HG03439 (cell line): ENCODE data around the gene SIAH3.
"Not testable (repeated sequence)": the region's sequence is repeated elsewhere in the genome, so short reads cannot be mapped to it uniquely, and the experiment has no call there.

ENCODE experiments used
- ATAC-seq: cut with Tn5 transposase; IDR thresholded peaks from one replicate; pipeline ENCODE4 v1.9.1; 2021; ENCODE audit warnings: mild to moderate bottlenecking, moderate library complexity; ENCODE audit not compliant: unreplicated experiment

SIAH3 gene, protein sequence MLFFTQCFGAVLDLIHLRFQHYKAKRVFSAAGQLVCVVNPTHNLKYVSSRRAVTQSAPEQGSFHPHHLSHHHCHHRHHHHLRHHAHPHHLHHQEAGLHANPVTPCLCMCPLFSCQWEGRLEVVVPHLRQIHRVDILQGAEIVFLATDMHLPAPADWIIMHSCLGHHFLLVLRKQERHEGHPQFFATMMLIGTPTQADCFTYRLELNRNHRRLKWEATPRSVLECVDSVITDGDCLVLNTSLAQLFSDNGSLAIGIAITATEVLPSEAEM

DNA sequence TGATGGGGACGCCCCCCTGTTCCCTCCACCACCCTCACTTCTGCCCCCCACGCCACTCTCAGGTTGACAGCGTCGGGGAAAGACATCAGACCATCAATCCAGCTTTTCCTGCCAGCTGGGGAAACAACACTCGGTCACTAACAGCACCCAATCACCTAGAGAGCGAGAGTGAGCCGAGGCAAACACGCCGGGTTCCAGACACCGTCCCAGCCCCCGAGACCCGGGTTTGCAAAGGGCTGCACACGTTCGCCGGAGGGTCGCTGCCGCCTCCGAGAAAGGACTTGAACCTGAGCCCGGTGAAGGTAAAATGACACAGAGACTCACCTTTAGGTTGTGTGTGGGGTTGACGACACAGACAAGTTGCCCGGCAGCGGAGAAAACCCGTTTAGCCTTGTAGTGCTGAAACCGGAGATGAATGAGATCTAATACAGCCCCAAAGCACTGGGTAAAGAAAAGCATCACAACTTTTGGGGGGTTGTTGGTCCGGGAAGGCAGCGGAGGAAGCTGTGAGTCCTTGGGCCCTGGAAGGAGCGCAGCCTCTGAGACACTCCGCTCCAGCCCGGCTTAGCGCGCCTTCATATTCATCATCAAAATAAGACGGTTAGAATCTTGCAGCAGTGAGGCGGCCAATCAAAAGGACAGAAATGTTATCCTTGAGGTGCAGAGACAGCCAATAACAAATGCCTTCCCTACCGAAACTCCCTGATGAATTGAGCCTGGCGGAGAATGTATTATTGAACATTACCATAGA, at the start of gene SIAH3:
Gene SIAH3, minus strand, starts transcription at position 583 of the 751 bp plus-strand sequence. Its CDS starts 124 bp downstream, at position 459.
- no peak for ATAC-seq

DNA sequence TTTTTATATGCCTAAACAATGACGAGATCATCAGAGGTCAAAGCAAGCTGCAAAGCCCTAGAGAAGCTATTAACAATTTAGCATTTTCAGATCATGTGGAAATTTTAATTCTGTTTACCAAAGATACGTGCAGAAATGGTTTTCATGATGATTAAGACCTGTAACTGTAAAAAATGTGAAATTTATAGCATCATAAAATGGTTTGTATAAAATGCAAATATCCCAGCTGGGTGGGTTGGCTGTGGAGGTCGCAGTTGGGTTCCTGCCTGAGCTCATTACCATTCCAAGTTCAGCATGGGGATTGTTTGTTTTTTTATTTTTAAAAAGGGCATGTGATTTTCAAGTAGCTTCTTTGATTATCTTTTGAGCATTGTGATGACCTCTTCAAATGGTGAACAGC, 47.9 kb upstream of the SIAH3 start:
- ATAC-seq = no peak

DNA sequence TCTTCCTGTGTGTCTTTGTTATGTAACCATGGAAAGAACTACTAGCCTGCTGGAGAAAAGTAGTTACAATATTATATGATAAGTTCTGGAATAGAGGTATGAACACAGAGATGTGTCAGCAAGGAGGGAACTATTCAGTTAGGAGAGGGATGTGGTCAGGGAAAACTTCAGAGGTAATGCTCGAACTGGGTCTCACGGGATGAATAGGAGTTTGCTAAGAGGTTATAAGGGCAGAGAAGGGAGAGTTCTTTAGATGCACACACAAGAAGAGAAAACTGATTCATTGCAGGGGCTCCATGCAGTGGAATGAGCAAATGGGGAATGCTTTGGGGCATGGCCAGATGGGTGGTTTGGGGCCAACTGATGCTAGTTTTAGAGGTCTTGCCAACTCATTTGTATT, 46.0 kb upstream of the SIAH3 start:
- no peak for ATAC-seq

DNA sequence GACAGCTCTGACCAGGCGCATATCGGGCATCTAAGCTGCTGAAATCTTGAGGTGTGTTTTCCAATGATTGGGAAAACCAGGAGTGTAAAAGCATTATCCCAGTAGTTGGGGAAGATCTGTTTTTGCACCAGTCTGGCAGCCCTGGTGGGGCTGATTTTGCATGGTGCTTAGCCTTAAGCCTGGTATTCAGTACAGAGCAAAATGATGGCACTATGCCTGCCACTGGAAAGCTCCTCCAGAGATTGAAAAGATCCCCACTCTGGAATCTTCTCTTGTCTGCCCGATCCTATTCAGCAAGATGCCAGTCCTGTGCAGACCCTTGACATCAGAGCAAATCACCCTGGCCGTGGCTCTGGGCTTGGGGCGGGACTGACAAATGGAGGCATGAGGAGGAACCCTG, 44.7 kb upstream of the SIAH3 start:
- no peak for ATAC-seq

DNA sequence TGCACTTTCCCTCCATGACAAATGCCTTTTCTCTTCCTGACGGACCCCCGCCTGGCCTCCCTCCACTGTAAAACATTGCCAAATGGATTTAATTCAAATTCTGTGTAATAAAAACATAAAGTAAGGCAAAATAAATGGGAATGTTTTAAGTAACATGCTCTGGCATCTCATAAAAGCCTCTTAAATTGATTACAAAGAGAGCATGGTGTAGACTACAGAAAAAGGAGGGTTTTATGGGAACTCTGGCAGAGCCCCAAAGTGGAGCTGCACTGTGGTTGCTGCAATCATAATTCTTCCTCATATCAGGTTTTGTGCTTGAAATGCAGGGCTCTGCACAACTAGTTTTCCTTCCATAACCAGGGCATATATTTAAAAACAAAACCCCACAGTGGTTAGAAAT, 44.3 kb upstream of the SIAH3 start:
- no peak for ATAC-seq

DNA sequence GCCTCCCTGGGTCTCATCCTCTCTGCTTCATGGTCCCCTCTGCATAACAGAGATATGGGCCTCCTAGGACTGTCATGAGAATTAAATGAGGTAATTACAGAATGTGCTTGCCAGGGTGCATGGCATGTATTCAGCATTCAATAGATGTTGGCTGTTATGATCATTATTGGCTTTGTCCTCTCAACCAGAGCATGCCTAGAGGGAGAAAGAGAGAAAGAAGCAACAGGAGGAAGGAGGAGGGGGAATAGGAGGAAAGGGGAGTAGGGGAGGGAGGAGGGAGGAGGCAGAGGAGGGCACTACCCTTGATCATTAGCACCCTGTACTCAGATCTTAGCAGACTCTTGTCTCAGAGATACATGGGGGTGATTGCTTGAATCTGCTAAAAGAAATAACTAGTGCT, 41.0 kb upstream of the SIAH3 start:
- ATAC-seq = no peak

DNA sequence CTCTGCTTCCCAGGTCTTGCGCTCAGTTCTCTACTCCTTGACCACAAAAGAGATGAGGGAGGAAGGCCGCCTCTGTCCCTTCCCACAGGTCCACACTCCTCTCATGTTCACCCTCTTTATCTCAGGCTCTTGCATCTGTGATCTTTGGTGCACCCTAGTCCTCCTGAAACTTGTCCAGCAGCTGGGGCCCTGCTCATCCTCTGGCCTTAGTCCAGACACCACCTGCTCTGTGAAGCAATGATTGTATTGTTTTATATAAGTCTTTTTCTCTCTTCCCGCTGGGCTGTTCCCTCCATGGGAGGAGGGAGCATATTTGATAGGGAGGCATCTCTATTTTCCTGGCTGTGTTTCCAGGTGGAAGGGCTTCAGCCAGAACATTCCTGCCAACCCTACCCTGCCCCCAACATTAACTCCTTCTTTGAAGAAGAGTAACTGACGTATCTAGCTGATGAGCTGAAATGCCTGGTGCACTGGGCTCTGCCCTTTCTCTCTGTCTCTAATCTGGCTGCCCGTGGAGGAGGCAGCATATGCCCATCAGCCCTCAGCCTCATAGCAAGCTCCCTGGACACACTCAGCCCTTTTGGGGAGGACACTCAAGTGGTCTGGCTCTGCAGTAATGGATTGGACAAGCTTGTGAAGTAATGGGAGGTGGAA, 38.2 kb upstream of the SIAH3 start:
- ATAC-seq = no peak

DNA sequence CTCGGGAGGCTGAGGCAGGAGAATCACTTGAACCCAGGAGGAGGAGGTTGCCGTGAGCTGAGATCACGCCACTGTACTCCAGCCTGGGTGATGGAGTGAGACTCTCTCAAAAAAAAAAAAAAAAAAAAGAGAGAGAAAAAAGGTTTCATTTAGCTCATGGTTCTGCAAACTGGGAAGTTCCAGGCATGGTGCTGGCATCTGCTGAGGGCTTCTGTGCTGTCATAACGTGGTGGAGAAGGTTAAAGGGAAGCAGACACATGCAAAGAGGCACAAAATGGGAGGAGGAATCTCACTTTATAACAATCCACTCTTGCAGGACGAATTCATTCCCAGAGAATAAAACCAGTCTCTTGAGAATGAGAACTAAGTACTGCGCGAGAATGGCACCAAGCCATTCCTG, 34.9 kb upstream of the SIAH3 start:
- no peak for ATAC-seq

DNA sequence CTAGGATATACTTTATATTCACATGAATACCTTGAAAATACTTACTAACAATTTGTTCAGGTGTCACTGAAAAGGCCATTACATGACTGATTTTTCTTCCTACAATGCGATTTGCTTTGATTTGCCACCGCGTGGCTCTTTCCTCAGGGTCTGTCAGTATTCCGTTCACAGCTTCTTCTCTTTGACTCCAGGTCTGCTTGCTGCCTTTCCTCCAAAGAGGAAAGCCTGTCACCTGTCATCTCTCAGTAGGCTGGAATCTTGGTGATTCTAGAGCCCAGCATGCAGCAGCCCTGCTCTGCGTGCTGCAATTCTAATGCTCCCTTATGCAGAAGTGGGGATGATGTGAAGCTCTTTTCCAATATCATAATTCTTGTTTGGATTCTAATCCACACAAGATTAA, 33.6 kb upstream of the SIAH3 start:
- ATAC-seq = no peak

DNA sequence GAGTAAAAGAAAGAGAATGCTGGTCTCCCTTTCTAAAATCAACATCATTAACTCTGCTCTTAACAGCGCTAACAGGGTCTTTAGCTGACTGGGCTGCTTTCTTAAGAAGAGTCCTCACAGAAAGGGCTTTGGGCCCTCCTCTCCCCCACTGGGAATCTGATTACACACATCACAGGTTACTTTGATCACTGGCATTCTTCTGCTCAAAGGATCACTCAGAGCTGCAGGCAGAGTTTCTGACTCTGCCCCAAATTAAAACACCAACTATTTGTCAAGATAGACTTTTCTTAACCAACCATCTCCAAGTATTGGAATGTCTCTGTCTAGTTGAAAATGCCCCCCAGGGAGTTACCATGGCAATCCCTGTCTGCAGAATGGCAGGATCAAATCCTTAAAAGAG, 31.1 kb upstream of the SIAH3 start:
- no peak for ATAC-seq

DNA sequence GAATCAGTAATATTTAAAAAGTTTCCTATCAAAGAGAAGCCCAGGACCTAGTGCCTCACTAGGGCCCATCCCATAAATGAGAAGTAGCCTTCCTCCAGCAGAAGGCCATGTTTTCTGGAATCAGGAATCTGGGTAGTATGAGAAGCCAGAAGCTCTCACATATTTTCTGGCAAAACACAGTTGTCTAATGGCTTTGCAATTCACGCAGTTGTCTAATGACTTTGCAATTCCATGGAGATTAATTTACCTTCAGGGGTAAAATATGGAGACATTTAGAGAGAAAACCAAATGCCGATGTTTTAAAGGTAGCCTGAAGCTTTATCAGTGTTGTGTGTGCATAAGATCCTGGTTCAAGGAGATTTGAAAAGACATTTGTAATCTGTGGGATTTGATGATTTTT, 29.8 kb upstream of the SIAH3 start:
- ATAC-seq = no peak

DNA sequence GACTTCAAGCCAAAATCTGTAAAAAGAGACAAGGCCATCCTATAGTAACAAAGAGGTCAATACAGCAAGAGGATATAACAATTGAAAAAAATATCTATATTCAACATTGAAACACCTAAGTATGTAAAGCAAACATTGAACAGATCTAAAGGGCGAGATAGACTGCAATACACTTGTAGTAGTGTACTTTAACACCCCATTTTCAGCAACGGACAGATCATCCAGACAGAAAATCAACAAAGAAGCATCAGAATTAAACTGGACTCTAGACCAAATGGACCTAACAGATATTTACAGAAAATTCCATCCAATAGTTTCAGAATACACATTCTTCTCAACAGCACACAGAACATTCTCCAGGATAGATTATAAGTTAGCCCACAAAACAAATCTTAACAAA, 28.7 kb upstream of the SIAH3 start:
- no peak for ATAC-seq

DNA sequence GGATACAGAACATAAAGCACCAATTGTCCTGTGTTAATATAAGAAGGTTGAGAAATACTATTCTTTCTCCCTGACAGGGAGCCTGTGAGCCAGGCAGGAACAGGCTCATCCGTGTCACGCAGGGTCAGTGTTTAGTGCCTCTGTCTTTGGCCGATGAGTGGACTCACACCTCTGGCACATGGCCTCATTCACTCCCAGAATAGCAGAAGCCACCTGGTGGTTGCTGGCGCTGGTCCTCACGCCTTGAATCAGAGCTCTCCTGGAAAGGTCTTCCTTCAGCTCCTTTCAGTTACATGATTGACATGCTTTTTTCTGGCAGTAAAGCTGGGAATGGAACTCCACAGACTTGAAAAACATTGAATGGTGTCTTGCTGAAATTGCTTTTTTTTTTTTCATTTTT, 28.1 kb upstream of the SIAH3 start:
- ATAC-seq = no peak

DNA sequence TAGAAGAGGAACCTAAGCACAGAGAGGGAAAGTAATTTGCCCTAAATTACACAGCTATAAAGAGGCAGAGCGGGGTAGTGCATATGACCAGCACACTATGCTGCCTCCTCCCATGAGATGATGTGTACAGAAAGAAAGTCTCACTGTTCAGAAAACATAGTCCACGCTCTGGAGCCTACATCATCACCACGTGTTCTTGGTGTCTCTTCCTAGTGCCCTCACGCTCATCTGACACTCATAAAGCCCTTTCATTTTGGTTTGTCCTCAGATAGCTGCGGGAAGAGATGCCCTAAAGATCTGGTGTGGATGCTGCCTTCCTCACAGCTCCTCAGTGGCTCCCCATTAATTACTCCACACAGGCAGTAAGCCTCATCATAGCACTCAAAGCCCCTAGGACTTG, 27.4 kb upstream of the SIAH3 start:
- no peak for ATAC-seq

DNA sequence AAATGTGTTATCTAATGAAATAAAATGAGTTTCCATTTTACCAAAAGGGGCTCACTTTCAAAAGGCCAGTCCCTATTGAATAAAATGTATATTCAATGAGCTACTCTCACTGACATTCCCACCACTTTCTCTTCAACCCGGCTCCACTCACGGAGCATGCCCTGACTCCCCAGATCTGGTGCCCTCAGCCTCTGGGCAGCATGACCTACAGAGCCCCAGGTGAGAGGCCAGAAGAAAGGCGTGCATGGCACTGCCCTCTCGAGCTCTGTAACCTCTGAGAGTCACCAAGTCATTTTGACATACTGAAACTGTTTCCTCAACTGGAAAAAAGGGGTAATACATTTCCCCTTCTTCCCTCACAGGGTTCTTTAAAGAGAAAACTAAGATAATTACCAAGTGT, 25.2 kb upstream of the SIAH3 start:
- ATAC-seq = no peak

DNA sequence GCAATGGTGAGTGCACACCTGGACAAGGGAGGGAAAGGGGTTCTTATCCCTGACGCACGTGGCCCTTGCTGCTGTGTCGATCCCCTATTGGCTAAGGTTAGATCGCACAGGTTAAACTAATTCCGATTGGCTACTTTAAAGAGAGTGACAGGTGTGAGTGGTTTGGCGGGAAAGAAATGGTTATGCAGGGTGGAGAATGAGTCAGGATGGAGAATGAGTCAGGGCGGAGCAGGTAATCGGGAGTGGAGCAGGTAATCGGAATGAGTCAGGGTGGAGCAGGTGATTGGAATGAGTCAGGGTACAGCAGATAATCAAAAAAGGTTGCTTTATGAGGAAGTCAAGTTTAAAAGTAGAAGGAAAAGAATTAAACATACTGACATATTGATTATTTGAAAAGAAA, 24.4 kb upstream of the SIAH3 start:
- ATAC-seq = no peak

DNA sequence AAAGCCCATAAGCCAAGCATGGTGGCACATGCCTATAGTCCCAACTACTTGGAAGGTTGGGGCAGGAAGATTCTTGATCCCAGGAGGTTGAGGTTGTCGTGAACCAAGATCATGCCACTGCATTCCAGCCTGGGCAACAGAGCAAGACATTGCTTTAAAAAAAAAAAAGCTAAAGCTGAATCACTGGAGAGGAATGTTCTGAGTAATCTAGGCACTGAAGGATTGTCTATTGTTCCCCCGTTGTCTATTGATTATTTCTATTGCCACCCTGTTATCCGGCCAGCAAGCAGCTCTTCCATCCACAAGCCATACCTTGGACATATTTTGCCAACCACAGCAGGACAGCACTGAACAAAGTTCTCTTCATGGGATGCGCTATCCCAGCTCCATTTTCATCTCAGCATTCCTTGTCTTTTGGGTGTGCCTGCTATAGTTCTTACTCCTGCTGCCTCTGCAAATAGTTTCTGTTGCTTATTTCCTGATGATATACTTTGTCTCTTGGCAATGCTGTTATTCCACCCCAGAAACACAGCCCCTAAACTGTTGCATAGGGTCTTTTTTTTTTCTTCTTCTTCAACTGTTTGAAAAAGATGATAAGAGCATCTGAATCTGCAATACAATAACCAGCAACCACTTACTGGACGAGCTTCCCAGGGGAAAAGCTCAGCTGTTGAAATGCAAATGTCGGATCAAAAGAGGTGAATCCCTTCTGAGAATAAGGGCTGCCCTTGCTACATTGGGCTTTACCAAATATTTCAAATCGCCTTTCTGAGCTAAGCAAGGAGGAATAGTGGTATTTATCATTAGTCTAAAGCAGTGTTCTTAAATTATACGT, 22.2 kb upstream of the SIAH3 start:
- no peak for ATAC-seq

DNA sequence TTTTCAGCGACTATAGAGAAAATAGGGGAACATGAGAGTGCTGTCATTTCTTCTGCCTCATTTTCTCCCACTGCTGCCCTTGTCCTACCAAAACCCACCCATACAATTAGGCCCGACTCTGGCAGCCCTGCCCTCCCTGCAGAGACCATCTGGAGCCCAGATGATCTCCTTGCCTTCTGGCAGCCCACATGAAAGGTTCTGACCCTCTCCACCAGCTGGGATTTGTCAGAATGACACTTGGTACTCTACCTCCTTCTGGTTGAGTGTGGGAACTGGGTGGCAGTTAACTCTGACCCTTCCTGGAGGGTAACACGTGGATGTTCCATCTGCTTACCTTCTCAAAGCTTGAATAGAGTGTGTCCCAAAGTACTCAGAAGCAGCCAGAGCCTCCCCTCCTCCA, 21.0 kb upstream of the SIAH3 start:
- ATAC-seq = no peak

DNA sequence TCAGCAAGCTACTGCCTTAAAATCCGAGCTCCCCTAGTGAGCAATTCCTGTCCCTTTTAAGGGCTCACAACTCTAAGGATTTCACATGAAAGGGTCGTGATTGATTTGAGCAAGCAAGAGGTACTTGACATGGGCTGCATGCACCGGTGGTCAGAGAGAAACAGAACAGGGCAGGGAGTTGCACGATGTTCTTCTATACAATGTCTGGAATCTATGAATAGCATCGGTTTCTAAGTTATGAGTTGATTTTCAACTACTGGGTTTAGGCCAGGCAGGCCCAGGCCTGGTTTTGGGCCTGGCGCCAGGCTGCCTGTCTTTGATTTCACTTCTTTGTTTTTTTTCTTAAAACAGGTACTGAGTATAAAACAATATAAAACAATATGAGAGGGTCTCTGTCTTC, 19.6 kb upstream of the SIAH3 start:
- ATAC-seq = not testable (repeated sequence)

DNA sequence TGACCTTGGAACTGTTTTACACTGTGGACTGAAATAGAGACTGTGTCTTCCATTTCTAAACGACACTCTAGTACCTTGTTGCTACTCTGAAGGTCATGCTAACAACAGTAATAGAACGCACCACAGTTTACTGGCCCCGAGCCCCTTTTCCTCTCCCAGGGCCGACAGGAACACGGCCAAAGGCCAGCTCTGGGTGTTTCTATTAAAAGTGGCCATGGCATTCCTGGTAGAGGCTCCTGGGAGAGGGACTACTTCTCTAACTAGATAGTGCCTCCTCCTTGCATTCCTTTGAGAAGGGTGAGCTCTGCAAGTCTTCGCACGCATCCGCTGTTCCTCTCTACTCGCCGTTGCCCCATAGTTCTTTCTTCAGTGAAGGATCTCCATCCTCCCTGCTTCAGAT, 18.7 kb upstream of the SIAH3 start:
- no peak for ATAC-seq

DNA sequence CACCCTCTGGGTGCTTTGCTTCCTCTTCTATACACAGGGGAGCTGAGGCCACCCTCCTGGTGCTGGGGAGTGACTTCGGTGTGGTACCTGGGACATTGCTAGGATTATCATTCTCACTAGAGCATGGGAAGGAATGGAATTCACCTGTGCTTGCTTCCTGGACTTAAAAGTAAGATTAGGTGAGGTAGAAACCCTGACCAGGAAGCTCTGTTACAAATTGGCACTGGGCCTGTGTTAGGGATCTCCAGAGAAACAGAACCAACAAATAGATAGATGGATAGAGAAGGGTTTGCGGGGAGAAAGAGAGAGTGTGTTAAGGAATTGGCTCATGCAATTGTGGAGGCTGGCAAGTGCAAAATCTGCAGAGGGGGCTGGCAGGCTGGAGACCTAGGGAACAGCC, 13.9 kb upstream of the SIAH3 start:
- no peak for ATAC-seq
